ENCODE data around the gene PTGDS.

Gene PTGDS

DNA sequence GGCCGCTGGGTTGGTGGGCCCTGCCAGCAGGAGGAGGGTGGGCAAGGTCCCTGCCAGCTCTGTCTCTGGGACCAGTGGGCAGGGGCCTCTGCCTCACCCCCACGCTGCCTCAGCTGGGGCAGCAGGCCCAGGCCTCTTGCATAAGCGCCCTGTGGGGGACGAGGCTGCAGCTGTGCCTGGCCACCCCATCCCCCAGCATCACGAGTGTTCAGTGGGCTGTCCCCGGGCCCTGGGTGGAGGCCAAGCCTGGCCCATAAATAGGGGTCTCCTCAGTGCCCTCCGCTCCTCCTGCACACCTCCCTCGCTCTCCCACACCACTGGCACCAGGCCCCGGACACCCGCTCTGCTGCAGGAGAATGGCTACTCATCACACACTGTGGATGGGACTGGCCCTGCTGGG lies at the start of gene PTGDS:
Gene PTGDS (plus strand): TSS at position 282 of the 400 bp plus-strand sequence. CDS start 75 bp downstream, at position 357.
- in situ Hi-C loops (cut with MboI; ENCODE audit: low sequenced_read_pairs), result no loop called here

DNA sequence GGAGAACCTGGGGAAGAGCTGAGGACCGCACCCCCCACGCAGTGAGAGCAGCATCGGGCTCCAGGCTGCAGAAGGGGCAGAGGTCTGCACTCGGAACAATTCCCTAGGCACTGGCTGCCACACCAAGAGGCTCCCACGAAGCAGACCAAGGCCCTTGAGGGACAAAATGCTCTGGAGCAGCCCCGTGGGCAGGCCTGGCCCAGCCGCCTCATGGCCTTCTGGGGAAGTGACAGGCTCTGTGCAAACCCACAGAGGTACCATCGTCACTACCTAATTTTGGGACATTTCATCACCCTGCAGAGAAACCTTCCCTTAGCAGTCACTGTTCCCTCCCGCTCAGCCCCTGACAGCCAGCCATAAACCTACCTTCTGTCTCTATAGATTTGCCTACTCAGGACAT lies 48.7 kb upstream of the PTGDS start:
- in situ Hi-C loops (cut with MboI; ENCODE audit: low sequenced_read_pairs), result no loop called here

DNA sequence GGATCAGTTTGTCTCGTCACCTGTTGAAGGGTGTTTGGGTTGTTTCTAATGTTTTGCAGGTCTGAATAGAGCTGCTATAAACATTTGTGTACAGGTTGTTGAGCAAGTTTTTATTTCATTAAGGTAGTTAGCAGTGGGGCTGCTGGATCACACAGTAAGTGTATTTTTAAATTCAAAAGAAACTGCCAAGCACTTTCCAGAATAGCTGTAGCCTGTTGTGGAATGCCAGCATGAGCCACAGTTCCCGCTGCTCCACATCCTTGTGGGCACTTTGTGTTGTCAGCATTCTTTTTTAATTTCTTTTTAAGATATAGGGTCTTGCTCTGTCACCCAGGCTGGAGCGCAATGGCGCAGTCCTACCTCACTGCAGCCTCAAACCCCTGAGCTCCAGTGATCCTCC lies 47.3 kb upstream of the PTGDS start:
- in situ Hi-C loops (cut with MboI; ENCODE audit: low sequenced_read_pairs), result no loop called here

DNA sequence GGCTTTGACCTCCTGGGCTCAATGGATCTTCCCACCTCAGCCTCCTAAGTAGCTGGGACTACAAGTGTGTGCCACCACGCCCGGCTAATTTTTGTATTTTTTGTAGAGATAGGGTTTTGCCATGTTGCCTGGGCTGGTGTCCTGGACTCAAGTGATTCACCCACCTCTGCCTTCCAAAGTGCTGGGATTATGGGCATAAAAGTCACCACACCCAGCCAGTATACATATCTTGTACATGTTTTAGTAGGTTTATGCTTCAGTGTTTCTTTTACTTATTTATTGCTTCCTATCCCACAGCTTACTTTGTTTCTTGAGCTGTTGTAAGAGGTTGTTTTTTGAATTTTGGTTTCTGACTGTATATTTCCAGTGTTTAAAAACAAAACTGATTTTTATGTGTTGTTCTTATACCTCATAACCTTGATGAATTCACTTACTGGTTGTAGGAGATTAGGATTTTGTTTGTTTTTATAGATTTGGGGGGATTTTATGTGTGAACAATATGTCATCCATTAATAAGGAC lies 45.6 kb upstream of the PTGDS start:
- in situ Hi-C loops (cut with MboI; ENCODE audit: low sequenced_read_pairs), result no loop called here

DNA sequence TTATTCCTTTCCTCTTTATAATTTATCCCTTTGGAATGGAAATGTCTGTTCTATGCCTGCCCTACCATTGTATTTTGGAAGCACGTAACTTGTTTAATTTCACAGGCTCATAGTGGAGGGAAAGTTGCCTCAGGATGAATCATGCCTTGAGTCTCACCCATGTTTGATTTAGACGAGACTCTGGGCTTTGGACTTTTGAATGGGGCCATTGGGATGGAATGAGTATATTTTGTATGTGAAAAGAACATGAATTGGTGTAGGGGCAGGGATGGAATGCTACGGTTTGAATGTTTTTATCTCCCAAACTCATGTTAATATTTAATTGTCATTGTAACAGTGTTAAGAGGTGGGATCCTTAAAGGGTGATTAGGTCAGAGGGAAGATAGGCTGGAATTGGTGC lies 43.0 kb upstream of the PTGDS start:
- in situ Hi-C loops (cut with MboI; ENCODE audit: low sequenced_read_pairs), result no loop called here

DNA sequence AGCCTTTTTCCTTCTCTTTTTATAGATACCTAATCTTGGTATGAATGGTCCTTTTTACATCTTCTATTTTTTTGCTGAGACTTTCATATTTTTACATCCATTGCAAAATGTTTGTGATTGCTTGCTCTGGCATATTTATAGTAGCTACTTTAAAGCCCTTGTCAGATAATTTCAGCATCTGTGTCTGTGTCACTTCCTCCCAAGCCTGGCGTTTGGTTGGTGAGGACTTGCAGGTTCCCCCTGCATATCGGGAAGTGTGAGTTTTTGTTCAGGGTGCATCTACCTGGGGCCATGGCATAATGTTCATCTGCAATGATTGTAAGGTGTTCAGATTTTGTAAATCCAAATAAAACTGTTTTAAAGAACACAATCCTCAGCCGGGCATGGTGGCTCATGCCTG lies 41.7 kb upstream of the PTGDS start:
- in situ Hi-C loops (cut with MboI; ENCODE audit: low sequenced_read_pairs), result no loop called here

DNA sequence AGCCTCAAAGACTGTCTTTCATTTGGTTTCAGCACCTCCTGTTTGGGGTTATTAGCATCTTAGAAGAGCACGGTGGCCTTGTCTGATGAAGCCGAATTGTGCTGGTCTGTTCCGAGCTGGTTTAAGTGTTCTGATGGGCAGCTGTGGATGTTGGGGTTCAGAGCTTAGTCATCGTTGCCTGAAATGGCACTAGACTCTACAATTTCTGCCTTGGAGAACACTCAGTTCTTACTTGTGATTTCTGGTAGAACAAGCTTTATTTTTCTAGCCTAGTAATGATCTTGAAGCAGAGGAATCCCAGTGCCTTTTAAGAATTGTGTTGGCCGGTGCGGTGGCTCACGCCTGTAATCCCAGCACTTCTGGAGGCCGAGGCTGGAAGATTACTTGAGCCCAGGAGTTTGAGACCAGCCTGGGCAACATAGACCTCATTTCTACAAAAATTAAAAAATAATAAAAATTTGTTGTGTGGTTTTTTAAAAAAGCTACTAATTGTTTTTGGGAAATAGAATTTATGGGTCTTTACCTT lies 40.6 kb upstream of the PTGDS start:
- in situ Hi-C loops (cut with MboI; ENCODE audit: low sequenced_read_pairs), result no loop called here

DNA sequence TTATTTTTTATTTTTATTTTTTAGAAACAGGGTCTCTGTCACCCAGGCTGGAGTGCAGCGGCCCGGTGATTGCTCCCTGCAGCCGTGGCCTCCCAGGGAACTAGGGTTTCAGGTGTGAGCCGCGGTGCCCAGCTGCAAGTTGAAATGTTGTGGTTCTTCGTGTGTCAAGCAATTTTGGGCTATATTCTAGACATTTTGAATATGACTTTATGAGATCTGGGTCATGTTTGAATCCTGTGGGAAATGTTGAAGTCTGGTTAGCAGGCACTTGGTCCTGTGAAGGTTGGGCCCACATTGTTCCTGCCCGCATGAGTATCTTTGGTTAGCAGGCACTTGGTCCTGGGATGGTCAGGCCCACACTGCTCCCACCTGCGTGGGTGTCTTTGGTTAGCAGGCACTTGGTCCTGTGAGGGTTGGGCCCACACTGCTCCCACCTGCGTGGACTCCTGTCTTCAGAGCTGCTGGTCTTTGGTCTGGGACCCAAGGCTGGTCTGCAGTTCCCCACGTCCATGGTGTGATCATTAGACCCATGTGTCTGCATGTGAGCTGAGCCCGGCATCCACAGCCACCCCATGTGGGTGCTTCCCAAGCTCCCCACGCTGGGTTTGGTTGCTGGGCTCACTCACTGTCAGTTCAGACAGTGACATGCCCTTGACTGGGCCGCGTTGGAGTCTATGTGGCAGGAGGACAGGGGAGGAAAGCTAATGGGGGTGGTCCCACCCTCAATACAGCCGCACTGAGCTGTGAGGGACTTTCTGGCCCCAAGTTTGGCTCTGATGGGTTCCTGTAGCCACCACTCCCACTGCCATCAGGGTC lies 39.9 kb upstream of the PTGDS start:
- in situ Hi-C loops (cut with MboI; ENCODE audit: low sequenced_read_pairs), result no loop called here

DNA sequence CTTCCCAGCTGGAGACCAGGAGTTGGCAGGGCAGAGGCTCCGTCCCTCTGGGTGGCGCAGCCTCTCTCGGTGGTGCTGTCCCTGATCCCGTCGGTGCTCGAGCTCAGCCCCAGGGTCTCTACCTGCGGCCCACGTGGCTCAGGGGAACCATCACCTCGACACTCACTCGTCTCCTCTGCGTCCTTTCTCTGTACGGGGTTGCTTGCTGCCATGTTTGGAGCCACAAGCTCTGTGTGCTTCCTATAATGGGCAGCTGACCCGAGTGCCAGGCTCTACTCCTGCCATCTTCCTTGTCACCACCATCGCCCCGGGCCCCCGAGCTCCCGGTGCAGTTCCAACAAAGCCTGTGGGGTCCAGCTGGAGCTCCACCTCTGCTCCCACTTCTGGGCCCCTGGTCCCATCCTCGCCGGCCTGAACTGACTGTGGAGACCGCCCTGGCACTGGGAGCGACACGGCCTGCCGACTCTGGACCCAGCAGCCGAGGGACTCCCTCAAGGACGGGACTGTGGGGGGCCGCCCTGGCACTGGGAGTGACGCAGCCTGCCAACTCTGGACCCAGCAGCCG lies 37.8 kb upstream of the PTGDS start:
- in situ Hi-C loops (cut with MboI; ENCODE audit: low sequenced_read_pairs), result no loop called here

DNA sequence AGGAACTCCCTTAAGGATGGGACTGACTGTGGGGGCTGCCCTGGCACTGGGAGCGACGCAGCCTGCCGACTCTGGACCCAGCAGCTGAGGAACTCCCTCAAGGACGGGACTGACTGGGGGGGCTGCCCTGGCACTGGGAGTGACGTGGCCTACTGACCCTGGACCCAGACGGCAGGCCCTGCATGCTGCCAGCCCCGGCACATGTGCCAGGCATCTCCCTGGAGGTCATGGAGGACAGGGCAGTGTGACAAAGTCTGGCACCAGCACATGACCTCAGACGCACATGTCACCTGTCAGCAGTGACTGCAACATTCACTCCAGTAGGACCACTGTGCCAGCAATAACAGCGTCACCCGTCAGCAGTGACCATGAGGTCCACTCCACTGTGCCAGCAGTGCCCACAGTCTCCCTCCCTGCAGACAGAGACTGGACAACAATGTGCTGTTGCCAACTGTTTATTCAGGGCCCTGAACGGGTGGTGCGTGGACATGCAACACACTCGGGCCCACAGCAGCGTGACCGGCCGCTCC lies 37.2 kb upstream of the PTGDS start:
- in situ Hi-C loops (cut with MboI; ENCODE audit: low sequenced_read_pairs), result no loop called here

DNA sequence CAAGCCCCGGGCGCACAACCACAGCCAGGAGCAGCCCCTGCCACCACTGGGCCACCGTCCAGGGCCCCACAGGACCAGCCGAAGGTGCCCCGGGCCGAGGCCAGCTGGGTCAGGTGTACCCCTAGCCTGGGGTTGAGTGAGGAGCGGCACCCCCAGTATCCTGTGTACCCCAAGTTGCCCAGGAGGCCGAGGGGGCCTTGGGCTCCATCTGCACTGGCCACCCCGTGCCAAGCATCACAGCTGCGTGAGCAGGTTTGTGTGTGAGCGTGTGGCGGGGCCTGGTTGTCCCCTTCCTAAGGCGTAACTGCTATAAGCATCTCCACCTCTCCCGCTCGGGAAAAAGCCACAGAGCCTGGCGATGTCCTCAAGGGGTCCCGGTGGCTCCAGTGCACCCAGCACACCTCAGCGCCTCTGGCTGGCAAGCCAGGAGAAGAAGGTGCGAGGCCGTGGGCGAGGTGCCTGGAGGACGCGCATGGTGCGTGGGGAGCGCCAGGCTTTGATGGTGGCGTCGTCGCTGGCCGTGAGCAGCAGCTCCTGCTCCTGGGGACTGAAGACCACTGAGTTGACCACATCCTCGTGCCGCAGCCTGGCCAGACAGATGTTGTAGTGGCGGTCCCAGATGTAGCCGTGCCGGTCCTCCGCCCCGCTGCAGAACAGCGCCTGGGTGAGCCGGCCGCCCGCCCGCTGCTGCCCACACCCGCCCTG lies 36.6 kb upstream of the PTGDS start:
- in situ Hi-C loops (cut with MboI; ENCODE audit: low sequenced_read_pairs), result no loop called here

DNA sequence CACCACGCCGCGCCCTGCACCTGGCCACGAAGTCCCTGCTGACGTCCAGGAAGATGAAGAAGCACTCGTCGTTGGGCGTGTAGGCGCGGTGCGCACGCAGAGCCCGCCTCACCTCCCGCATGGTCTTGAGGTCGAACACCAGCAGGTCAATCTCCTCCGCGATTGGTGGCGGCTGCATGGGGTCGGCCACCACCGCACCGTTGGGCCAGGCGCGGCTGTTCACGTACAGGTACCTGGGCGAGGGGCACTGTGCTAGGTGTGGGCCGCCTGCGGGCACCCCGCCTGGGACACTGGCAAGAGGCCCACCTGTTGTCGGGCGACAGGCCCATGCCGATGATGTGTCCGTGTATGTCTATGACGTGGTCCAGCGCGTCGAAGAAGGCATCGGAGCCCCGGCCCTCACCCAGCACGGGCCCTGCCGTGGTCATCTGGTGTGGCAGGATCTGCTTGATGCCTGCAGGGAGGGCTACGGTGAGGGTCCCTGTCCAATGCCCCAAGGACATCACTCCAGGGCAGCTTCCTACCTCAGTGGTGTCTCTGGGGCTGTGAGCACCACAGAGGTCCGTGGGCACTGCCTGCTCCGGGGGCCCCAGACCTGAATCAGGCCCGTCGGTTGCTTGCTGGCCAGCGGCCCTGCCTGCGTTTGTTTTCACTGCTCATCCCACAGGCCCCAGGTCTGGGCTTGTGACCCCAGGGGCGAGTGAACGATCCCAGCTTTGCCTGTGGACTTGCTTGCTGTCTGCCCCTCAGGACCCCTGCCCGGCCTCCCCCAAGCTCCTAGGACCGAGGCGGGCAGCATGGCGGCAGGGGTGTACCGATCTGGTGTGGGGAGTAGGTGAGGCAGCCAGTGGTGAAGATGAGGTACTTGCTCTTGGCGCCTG lies 35.8 kb upstream of the PTGDS start:
- in situ Hi-C loops (cut with MboI; ENCODE audit: low sequenced_read_pairs), result no loop called here

DNA sequence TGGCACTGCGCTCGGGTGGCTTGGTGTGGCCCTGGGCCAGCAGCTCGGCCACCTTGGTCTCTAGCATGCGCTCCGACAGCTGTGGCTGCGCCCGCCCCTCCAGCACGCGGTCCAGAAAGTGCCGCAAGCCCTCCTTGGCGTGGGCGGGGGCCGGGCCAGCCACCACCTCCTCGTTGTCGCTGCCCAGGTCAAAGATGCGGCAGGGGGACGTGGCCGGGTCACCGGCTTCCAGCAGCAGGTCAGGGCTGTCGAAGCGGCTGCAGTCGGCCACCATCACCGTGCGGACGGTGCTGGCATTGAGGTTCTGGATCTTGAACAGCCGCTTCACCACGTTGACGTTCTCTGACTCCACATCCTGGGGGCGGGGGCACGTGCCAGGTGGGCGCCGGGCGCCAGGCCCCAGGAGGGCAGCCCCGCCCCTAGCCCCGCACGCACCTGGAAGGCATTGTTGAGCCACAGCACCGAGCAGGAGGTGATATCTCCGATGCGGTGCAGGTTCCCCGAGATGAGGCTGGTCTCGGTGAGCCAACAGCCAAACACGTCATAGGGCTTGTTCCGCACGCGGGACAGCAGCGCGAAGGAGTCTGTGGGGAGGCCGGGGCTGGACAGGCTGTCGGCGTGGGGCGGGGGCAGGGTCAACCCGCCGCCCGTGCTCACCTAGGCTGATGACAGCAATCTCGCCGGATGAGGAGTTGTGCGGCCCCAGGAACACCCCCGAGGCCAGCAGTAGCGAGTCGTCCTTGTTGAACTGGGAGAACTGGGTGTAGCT lies 35.0 kb upstream of the PTGDS start:
- in situ Hi-C loops (cut with MboI; ENCODE audit: low sequenced_read_pairs), result no loop called here

DNA sequence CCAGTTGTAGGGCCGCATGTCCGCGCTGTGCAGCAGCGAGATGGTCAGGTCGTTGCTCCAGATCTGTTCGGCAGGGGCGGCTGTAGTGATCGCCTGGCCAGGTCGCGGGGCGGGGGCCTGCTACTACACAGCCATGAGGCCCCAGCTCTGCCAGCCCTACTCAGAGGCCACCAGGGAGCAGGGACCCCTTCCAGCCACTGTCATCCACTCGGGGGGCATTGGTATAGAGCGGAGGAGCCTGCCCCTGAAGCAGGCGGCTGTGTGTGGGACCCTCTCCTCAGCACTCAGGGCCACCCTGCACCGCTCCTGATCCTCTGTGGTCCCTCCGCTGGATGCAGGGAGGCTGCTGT lies 34.4 kb upstream of the PTGDS start:
- in situ Hi-C loops (cut with MboI; ENCODE audit: low sequenced_read_pairs), result no loop called here

DNA sequence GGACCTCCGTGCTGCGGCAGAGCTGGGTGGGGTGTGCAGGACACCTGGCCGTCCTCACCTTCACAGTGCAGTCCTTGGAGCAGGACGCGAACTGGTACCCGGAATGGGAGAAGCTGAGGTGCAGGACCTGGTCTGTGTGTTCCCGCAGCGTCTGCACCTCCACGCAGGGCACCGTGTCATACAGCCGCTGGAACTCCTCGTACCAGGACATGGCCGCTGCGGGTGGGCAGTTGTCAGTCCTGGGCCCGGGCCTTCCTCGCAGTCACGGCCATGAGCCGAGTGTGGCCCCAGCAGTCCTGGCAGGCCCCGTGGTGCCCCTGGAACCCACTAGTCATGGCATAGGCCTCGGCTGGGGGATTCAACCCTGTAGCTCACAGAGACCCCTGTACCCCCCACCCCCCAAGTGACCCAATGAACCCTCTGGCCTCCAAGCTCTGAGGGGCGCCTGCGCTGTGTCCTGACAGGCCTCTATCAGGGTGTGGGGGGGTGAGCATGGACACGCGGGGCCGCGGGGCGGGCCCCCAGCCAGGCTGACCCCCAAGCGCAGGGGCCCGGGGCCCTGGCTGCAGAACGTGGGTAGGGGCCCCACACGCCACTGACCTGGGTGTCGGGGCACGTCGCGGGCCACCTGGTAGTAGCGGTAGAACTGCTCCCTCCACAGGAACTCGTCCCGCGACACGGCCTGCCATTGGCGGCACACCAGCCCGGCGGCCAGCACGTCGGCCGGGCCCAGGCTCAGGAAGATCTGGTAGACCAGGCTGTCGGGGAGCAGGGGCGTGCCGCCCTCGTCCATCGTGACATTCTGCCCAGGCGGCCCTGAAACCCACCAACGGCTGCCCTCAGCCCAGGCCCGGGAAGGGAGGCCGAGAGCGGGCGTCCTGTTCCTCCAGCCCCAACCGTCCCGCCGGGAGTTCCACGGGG lies 33.8 kb upstream of the PTGDS start:
- in situ Hi-C loops (cut with MboI; ENCODE audit: low sequenced_read_pairs), result no loop called here

DNA sequence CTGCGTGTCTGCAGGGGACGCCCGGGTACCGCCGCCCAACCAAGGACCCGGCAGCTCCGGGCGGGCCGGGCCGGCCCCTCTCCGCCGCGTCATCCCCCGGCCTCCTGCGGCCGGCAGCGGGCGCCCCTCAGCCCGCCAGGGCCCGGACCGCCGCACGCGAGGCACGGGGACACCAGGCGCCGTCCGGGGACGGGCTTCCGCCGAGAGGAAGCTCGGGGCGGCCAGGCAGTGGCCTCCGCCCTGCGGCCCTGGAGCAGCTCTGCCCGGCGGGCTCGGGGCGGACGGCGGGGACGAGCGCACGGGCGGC lies 33.1 kb upstream of the PTGDS start:
- in situ Hi-C loops (cut with MboI; ENCODE audit: low sequenced_read_pairs), result no loop called here

DNA sequence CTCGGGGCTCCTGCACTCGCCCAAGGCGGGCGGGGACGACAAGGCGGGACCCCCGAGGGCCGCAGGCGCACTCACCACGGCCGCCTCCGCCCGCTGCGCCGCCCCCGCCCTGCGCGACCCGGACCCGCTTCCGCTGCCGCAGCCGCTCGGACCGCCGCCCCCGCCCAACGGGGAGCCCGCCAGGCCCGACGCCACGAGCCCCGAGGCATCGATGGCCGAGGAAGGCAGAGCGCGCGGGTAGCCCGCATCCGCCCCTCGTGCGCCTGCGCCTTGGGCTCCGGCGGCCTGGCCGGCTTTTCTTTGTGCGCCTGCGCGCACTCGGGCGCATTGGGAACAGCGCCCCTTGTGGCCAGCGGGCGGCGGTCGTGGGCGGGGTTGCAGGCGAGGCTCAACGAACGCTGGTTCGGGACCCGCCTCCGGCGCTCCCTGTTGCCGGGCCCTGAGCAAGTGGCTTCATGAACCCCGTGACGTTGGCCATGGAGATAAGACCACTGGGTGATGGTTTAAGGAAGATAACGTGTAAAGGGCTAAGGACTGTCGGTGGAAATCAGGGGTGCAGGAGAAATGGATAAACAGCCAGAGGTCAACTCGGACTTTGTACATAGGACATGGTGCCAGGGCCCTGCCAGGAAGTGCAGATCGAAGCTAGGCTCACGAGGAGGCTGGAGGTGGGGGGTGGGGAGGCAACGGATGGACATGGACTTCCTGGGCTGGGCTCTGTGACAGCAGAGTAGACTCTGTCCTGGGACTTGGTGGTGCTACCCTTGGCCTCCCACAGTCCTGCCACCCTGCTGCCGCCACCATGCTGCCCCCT lies 32.6 kb upstream of the PTGDS start, which contains the start of the genes C8G and FBXW5:
Gene C8G (plus strand): TSS at position 725 of the 814 bp plus-strand sequence. CDS start 78 bp downstream, at position 803.
Gene FBXW5 (minus strand): TSS at position 220 of the 814 bp plus-strand sequence. CDS start 655 bp downstream, outside the sequence.
- in situ Hi-C loops (cut with MboI; ENCODE audit: low sequenced_read_pairs), result no loop called here
